SH-SY5Y (cell line): ENCODE data around the gene CAMKK2.

Experiments
- GATA2 ChIP-seq: IDR thresholded peaks from 2 replicates; pipeline ENCODE4 v1.6.1; 2011; ENCODE audit warnings: mild to moderate bottlenecking, low read depth, low read length
- GATA3 ChIP-seq: IDR thresholded peaks from 2 replicates; pipeline ENCODE4 v1.6.1; 2011; ENCODE audit warnings: low read depth, mild to moderate bottlenecking, low read length, moderate library complexity

DNA sequence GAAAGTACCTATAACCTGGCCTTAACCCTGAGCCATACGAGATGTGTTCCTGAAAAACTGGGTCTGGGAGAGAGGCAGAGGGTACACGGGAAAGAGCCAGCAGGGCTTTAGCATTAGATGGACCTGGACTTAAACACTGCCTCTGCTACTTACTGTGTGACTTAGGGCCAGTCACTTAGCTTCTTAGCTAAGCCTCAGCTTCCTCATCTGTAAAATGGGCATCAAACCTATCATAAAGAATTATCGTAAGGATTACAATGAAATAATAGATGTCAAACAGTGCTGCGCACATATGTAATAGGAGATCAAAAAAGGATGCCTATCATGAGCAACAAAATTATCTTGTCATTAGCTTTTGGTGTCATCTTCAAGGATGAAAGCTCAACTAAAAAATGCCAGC is 32.1 kb upstream of the CAMKK2 start:
- TF ChIP-seq GATA3 (no peak), GATA2 (no peak)
